Stimulated activated CD4-positive, alpha-beta T cell treated with anti-CD3 and anti-CD28 coated beads, Interleukin-4, amount 100 ng/mL, for 4 hours (primary cell): ENCODE results near the gene CMTM5.

Source experiments
- DNase-seq, 2 experiments: peaks; one replicate each; pipeline ENCODE4 v3.0.0-alpha.2; 2020

The CMTM5 gene

GRCh38 chr14:23358553-23359166, 18.2 kb upstream of the CMTM5 start:
- no peak for DNase-seq

DNA sequence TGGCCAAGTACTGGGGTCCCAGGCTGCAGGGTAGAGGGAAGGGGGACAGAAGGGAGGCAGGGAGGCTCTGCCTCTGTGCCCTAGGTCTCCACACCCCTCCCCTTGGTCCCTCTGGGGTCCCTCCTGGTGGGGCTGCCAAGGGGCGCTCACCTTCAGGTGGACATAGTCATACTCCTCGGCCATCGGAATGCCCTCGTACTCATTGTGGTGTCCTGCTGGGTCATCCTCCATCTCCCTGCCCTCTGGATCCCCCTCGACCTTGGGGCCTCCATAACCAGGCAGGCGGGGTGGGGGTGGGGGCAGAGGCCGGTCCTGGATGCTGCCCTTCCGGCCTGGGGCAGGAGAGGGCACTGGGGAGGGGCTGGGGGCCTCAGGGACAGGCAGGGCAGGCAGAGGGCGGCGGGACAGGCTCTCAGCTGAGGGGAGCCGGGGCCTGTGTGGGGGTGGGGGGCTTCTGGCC, 17.6 kb upstream of the CMTM5 start:
- no peak for DNase-seq

- no peak for DNase-seq
Measured at GRCh38 chr14:23359722-23360447, 17.0 kb upstream of the CMTM5 start.

DNA sequence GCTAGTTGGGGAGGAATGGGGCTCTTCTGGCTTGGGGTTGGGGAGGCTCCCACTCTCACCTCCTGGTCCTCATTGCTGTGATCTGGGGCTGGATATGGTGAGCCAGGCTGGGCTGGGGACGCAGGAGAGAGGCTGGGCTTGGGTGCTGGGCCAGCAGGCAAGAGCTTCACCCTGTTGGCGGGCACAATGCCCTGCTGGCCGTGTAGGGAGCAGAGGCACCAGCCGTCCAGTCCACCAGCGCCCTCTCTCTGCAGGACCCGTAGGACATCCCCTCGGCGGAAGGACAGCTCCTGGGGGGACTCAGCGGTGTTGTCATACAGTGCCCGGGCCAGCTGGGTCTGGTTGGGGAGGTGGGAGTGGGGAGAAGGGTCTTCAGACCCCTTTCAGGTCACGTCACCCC, 16.4 kb upstream of the CMTM5 start:
- no peak for DNase-seq

DNA sequence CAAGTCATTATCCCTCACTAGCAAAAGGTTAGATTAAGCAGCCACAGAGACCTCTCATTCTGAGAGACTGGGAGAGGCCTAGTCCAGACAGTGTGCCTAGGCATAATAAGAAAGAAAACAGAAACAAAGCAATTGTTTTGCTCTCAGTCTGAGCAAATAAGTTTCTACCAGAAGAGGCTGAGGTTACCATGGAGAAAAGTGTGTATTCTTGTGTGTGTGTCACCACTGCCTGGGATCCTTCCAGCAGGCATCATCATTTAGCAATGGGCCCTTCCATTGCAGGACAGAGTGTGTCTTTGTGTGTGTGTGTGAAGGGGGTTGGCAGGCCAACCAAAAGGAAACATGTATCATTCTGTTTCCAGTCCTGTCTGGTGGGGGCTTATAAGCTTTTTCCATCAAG, 15.5 kb upstream of the CMTM5 start:
- no peak for DNase-seq

GRCh38 chr14:23361763-23362162, 15.1 kb upstream of the CMTM5 start:
- no peak for DNase-seq

DNA sequence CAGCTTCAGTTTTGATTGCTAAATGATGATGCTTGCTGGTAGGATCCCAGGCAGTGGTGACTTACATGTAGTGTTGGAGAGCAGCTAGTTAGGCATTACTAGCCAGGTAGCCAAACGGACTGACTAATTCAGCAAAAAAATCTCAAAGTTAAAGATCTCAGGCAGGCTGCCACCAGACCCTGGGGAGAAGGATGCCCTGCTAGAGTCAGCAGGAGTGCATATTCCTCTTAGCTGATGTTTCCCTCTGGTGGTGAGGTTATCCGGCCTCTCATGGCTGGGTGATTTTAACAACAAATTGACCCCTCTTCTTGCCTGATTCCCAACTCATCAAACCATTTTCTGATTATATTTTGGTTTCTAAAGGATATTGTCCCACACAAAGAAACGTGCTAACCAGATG, 14.6 kb upstream of the CMTM5 start:
- no peak for DNase-seq

GRCh38 chr14:23364164-23365035, 12.4 kb upstream of the CMTM5 start:
- no peak for DNase-seq

DNA sequence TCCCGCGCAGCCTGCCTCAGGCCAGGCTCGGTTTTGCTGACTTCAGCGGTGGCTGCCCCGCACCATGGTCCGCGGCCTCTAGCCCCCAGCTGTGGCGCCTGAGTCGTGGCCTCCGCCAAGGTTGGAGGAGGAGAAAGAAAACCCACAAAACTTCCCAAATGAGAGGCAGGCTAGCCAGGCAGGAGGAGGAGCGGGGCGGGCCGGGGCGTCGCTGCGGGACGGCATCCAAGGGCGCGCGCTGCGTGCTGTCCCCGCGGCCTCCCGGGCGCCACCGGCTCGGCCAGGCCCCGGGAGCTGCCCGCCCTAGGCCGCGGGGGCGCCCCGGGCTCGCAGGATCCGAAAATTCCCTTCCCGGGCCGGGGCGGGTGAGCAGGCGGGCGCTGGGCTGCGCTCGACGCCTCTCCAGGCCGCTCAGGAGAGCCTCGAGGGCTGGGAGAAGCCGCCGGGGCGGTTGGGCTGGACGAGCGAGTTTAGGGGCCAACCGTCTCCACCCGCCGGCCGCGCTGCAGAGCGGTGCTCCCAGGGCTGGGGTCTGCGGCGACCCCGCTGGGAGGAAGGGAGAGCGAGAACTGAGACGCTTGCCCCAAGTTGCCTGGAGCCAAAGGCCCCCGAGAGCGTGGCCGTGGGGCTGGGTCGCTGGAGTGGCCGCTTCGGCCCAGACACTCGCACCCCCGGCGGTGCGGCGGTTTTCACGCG, 11.7 kb upstream of the CMTM5 start, which contains the start of gene EFS:
EFS (minus strand) TSS at position 137 of the 696 bp plus-strand sequence. CDS start 147 bp downstream, outside the sequence.
- no peak for DNase-seq

GRCh38 chr14:23365732-23366425, 11.0 kb upstream of the CMTM5 start:
- no peak for DNase-seq

- no peak for DNase-seq
Measured at GRCh38 chr14:23366426-23366921, 10.4 kb upstream of the CMTM5 start.

GRCh38 chr14:23370221-23370620, 6.6 kb upstream of the CMTM5 start:
- no peak for DNase-seq

GRCh38 chr14:23371865-23372264, 5.0 kb upstream of the CMTM5 start:
- DNase-seq: no peak

GRCh38 chr14:23372509-23372908, 4.3 kb upstream of the CMTM5 start, which contains the start of gene IL25:
TSS of gene IL25 (plus strand) at chr14:23372809.
- DNase-seq: no peak

DNA sequence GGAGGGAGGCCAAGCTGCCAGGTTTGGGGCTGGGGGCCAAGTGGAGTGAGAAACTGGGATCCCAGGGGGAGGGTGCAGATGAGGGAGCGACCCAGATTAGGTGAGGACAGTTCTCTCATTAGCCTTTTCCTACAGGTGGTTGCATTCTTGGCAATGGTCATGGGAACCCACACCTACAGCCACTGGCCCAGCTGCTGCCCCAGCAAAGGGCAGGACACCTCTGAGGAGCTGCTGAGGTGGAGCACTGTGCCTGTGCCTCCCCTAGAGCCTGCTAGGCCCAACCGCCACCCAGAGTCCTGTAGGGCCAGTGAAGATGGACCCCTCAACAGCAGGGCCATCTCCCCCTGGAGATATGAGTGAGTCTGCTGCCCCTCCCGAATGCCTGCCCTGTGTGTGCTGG, 3.8 kb upstream of the CMTM5 start:
- DNase-seq: no peak

- DNase-seq: no peak
Measured at GRCh38 chr14:23375527-23376251, 1.2 kb upstream of the CMTM5 start.

GRCh38 chr14:23377198-23377550, 328 bp downstream of the CMTM5 start:
- no peak for DNase-seq

GRCh38 chr14:23377573-23378563, 1.0 kb downstream of the CMTM5 start:
- DNase-seq: no peak

DNA sequence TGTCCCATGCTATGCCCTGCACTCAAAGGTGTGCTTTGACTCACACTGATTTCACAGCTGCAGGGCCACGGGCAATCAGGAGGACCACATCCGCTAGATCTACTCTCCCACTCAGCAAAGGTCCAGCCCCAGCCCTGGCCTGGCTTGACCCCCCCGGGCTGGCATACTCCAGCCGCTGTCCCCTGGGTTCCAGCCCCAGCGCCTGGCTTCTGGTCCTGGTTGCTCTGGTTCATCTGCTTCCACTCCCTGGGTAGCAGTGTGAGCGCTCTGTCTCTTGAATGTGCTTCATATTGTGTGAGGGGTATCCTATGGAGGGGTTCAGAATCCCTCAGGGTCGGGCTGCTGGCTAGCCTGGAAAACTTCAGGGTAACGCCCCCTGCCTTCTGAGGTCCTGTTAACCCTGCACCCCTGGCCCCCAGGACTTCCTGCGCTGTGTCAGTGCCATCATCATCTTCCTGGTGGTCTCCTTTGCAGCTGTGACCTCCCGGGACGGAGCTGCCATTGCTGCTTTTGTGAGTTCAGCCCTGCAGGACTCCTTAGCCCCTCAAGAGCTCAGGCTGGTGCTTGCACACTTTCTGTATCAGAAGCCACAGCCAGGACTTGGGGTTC, 1.9 kb downstream of the CMTM5 start:
- no peak for DNase-seq
